Brain pericyte (primary cell): ENCODE results near the gene SNAI3.

ENCODE experiments used
- DNase-seq: peaks from one replicate; pipeline ENCODE4 v3.0.0-alpha.2; 2012; ENCODE audit warnings: low read depth, low spot score

SNAI3 gene

DNA sequence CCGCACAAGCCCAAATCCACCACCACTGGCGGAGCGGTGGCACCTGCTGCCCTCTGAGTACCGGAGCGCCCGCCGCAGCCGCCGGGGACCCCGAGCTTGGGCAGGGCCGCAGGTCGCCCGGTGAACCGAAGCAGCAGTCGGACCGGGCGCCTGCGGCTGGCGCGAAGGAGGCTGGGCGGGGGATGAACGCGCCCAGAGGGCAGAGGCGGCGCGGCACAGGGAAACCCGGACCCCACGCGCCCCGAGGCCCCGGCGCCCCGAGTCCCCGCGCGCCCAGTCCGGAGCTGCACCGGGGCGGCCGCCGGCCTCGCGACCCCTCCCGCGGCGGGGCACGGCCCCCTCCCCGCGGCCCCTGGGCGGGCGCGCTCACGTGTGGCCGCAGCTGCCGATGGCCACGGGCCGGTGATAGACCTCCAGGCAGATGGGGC is 19.5 kb upstream of the SNAI3 start:
- no peak for DNase-seq

DNA sequence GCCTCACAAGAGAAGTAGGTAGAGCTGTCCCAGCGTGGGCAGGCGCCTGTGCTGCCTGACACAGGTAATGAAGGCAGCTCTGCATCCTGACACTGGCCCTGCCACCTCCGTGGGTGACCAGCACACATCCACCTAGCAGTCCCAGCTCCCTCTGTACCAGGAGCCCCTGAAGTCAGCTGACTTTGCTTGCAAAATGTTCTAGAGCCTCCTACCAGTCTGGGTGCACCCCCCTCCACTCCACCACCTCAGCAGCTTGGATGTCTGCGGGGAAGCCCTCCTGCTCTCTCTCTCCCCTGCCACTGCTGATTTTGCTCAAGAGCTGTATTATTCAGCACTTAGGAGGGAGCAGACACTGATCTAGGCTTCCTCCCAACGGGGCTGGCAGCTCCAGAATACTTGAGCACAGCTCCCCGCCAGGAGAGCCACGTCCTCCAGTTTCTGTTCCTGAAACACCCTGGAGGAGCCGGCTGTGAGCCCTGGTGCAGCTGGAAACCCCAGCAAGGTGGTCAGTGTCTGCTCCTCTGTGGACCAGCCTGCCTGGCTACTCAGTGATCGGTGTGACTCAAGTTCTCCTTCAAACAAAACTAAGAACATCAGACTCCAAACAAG is 18.9 kb upstream of the SNAI3 start:
- DNase-seq, result no peak

DNA sequence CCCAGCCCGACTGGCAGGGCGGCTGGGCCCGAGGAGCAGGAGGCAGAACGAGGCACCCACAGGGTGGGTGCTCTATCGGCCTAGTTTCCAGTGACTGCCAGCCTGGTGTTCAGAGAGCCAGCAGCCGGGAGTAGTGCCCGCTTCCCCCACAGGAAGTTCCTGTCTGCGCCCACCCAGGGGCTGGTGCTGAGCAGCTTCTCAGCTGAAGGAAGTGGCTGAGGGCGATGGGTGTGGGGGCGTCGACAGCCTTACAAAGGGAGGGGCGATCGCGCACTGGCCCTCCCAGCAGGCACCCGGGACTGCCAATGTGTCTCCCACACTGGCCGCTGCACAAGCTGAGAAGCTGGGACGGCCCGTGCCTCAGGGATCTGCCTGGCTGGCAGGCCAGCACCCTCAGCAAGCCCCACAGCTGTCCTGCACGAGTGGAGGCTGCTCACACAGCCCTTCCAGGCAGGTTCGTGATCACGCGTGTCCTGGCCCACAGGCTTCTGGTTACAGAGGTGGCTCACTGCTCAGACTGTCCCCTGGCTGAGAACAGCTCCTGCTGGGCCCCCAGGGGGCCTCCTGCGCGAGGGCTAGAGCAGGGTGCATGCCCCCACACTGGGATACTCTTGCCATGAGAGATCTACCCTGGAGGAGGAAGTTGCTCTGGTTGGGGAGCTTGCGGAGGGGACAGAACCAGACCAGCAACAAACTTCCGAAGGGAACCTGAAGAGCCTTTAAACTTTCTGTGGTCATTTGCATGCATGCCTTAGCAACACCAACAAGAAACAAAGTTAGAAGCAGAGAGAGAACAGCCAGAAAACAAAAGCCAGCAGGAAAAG is 17.4 kb upstream of the SNAI3 start:
- DNase-seq, result no peak

DNA sequence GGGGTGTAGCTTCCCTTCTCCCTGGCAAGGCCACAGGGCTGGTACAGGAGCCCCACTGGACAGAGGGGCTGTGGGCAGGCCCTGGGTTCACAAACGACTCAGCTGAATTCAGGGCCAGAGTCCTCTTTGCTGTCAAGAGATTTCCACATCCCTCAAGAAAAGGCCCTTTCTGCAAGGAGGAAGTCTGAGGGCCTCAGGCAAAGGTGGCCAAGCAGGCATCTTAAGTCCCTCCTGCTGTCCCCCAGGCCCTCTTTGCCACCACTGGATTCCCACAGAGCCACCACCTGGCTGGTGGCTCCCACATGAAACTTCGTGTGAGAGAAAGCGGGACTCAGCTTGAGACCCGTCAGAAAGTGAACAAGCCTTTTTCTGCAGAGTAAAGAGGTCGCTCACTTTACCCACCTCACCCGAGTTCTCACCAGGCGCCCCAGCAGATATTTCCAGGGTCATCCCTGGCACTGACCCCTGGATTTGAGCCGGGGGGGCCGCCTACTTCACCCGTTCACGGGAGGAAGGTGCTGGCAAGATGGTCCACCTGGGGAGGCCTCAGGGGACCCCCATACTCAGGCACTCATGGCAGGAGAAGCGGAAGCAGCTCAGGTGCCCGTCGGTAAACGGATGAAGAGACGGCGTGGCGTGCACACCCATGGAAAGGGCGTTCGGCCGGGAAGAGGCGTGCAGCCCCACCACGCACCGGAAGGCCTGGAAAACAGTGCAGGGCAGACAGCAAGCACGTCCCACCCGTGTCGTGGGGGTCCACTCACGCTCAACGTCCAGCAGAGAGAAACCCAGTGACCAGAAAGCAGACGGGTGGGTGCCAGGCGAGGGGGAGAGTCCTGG is 16.3 kb upstream of the SNAI3 start:
- no peak for DNase-seq

DNA sequence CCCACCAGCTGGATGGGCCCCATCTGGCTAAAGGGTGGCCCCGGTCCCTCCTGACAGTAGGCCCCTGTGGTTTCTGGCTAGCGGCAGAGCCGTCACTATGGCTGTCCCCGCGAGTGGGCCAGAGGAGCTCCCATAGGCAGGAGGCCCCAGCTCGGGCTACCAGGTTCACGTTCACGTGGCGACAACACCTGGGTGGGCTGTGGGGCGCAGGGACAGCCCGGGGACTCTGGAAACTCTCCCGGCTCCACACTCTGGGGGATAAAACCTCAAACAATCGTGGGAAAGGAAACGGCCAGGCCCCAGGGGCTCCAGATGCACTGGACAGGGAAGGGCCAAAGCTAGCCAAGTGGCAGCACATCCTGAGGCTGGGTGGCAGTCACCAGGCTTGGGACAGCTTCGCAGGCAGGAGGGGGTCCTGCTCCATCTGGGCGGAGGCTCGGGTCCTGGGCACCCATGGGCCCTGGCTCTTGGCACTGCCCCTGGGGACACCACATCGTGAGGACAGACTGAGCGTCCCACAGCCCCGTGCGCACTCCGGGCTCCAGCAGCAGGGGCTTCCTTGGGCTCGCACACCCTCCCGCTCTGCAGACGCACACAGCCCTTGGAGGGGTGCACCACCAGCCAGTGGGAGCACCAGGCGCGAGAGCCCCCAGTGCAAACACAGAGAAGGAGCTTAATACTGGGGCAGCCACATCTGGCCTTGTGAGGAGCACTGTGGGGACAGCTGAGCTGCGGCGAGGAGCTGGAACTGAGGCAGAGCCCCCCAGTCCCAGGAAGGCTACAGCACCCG is 15.5 kb upstream of the SNAI3 start:
- DNase-seq, result no peak

DNA sequence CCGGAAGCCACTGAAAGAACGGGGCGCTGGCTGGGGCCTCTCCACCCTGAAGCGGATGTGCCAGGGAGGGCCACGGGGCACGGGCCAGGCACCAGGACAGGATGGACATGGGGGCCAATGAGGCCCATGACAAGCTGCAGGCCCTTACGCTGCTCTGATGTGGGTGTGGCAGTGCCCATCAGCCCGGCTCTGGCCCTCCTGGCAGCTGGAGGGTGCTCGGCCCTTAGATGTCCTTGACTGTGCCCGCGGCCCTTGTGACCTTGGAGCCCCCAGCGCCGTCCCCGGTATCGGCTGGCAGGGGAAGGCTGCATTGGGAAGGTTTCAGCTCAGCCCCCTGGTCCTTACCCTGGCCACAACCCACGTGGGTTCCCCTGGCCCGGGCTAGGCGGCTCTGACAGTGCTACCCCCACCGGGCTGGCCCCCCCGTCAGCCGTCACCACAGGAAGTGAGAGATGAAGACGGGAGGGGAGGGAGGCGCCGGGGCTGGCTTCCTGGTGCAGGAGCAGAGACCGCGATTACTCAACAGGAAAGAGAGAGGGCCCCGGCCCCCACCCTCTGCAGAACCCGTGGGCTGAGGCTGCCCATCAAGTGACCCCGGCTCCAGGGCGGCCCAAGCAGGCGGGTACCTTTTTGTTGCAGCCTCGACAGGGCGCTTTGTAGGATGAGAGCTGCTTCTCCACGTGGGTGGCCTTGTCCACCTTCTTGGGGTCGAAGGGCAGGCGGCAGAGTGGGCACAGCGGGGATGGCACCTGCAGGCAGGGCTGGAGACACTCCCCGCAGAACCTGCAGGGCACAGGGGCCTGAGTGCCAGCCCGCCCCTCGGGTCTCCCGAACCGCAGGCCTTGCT is 14.6 kb upstream of the SNAI3 start:
- DNase-seq, result no peak

DNA sequence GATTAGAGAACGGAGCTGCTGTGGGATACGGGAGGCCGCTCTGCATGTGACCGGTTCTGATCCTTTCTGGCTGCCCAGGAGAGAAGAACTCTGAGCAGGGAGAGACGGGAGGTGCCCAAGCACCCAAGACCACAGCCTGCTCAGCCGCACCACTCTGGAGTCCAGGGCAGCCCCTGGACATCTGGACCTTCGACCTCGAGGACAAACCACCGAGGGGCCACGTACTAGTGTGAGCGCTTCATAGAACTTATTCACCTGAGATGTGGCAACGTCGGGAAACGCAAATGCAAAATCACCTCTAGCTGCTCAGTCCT is 14.0 kb upstream of the SNAI3 start:
- DNase-seq, result no peak

DNA sequence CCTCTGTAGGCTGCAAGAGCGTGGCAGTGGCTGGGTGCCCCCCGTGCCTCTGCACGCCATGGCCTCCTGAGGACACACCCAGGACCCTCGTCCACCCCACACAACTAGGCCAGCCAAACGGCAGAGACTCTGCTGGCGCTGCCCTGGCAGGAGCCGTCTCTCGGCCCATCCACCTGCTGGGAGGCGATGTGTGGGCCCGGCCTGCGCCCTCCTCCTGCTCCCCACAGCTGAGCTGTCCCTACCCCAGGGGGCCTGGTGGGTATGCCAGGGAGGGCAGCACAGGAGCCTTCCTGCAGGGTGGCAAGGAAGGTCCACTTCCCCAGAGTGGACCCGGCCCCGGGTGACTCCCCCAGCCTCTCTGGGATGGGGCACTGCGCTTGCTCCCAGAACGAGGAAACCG is 12.9 kb upstream of the SNAI3 start:
- no peak for DNase-seq

DNA sequence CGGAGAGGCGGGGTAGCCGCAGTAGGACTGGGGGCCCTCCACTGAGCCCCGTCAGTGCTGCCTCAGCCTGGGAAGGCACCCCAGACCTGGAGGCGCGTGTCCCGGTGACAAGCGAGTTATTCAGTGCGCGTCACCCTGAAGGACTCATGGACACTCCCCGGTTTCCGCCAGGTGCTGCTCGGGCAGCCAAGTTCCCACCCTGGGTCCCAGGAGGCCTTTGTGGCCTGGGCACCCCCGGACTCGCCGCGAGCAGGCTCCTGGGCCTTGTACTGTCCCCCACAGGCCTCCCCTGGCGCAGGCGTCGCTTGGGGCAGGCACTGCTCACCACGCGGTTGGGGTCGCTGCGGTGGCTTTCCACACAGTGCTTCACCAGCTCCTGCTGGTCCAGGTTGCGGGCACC is 12.3 kb upstream of the SNAI3 start:
- no peak for DNase-seq

DNA sequence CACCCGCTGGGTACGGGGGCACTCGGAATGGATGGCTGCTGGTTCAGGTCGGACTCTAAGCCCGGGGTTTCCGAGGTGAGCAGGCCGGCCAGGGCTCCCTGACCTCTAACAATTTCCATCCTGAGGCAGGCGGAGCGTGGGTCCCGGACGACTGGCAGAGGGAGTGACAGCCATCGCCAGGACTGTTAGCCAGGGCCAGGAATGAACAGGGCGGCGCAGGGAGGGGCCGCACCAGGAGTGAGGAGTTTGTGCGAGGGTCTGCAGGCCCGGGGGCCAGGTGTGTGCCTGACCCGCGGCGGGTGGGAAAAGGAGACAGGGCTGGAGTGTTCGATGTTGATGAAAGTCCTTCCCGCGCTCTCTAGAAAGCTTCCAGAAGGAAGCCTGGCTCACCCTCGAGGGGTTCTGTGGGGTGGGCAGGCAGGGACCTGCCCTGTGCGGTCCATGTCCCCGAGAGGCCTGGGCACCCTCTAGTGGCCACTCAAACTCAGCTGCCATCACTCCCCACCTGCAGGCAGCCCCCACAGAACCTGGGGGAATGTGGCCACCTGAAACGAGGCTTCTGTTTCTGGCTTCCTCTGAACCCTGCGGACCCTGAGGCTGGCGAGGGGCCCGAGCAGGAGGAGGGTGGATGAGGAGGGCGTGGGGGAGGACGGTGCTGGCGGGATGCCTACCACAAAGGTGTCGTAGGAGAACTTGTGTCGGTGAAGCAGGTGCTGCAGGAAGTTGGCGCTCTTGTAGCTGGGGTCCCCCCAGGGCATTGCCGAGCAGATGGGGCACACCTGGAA is 11.7 kb upstream of the SNAI3 start:
- DNase-seq, result no peak

DNA sequence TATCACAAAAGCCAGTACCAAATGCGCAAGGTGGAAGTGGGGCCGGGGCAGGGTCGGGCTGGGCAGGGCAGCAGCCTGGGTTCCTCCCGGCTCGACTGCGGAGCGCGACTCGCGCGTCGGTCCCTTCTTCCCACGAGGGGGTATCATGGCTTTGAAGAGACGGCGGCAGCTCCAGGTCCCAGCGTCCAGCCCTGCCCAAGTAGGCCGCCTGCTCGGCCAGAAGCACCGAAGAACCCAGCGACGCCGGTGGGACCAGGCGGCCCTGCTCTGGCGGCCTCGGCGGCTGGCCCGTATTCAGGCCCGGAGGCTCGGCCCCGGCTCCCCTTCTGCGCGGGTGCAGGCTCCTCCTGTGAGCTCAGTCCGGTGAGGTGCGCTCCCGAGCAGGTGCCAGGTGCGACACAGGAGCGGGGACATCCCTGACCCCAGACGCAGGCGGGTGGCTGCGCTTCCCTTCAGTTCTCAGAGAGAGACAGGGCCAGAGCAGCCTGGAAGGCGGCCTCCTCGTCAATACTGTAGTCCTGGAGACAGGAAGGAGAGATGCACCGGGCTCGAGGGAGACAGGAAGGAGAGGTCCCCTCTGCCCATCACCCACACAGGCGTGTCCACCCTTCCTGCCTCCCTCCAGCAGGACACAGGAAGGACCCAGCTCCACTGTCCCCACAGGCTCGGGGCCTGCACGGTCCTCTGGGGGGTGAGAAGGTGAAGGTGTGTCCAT is 11.0 kb upstream of the SNAI3 start:
- DNase-seq, result no peak

DNA sequence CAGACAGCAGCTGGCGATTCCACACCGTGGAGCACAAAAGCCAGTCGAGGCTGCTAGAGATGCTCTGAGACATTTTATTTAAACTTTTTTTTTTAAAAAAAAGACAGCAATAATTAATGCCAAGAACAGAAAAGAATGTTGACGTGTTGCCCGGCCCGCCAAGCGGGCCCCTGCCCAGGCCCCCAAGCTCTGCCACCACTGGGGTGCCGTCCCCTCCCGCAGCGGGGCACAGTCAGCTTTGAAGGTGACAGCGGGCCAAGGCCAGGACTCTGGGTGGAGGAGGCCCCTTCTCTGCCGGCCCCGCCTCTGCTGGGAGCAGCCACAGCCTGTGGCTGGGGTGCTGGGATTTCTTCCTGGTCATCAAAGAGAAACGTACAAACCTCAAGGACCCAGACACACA is 10.1 kb upstream of the SNAI3 start:
- DNase-seq, result no peak

DNA sequence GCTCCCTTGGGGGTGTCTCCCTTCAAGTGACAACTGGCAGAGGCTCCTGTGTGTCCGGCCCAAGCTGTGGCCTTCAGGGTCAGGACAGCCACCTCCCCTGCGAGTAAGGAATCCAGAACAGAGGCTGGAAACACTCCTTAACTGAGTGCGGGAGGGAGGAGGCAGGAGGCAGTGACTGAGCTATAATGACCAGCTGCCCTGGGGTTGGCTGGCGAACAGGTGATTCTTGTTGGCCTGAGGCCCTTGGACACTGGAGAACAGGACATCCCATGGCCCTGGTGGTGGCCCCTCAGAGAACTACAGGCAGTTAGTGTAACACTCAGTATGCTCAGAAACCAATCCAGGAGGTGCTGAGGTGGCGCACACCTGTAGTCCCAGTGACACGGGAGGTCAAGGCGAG is 9.4 kb upstream of the SNAI3 start:
- DNase-seq, result no peak

DNA sequence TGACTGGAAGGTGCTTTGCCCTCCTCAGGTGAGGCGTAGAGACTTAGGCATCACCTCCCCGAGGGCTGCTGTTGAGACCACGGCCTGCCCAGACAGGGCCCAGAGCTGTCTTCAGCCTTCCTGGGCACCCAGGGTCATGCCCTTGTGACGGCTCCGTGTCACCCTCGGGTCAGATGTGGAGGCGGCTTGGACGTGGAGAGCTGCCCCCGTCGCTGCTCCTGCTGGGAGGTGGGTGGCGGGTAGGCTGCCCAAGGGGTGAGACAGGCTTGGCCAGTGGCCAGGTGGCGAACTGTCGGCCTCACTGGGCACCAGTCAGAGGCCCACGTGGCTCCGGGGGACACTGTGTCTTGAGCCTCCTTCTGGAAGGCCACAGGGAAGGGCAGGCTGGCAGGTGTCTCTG is 8.9 kb upstream of the SNAI3 start:
- DNase-seq, result no peak

DNA sequence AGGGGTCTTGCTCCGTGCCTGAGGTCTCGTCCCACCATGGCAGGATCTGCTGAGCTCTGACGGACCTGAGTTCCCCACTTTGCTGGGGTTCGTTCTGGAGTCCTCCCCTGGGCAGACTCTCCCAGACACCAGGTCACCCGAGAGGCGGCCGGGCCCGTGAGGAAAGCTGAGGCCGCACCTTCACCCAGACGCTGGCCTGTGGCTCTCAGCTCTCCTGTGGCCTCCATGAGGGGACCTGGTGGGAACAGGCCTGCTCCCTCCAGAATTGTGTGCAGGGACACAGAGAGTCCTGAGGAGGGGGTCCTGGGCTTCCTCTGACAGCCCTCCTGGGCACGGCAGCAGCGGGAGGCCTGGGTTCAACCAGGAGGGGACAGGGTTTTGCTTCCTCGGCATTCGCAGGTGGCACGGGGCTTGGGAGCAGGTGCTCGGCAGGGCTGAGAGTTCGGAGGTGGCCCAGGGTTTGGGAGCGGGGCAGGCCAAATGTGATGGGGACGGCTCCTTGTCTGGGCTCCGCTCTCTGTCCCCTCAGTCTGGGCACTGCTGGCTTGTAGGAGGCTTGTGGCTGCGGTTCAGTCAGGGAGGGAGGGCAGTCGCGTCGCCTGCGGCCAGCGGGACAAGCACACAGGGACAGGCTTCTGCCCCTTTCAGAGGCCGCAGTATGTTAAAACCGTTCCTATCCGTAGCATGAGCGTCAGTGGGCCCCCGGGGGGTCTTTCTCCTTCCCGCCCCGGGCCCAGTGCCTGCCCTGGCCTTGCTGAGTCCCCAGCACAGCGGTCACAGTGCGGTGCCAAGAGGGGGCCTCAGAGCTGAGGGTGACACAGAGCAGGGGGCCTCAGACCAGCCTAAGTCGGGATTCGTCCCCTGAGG is 8.1 kb upstream of the SNAI3 start:
- no peak for DNase-seq

DNA sequence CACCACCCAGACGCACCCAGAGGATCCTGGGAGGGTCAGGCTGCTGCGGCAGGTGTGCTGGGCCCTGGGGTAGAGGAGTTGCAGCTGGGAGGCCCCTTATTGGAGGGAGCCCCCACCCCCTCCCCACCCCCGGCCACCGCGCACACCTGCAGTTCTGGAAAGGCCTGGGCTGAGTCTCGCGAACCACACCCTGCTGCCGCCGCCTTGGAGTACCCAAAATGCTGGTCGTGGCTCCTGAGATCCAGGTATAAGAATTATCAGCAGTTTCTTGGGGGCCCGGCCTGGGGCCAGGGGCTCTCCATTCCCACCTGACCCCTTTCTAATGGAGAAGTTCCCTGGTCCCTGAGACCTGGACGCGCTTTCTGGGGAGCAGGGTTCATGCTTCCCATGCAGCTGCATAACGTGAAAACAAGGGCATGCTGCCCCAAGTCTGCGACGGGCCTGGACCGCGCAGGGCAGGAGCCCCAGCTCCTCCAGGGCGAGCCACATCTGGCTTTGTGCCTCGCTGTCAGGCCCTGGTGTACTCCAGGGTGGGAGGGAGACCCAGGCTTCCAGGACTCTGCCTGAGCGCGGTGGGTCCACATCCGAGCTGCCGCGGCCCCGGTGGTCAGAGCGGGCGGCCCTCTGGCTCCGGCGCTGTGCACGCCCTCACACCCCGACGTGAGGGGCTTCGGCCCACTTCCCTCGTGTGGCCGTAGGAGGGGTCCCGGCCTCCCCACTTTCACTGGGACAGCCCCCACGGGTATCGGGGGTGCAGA is 7.3 kb upstream of the SNAI3 start:
- no peak for DNase-seq

DNA sequence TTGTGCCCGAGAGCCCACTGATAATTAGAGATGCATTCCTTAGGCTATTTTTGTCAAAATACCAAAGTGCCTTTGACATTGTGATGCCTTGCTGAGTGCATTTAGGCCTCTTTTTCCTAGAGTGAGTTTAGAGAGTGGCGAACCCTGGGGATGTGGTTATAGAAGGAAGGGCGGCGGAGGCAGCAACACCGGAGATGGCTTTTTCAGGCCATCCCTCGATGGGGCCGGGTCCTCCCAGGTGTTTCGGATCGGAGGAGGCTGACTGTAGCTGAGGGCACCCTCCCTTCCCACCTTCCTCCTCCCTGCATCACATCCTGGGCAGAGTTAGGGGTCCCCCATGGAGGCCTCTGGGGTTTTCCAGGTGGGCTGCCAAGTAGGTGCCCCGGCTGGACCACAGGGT is 6.6 kb upstream of the SNAI3 start:
- no peak for DNase-seq
